WERI-Rb-1 (cell line): ENCODE results near the gene WWP2.

Experiments used
- DNase-seq: peaks from one replicate; pipeline ENCODE4 v3.0.0-alpha.2; 2020
- H3K27ac ChIP-seq: fragments of 250-450 bp; sonication (Bioruptor Pico); 2 replicates; pipeline ENCODE4 v1.5.1; 2020; ENCODE audit warnings: mild to moderate bottlenecking, moderate library complexity
- H3K27me3 ChIP-seq: fragments of 250-450 bp; sonication (Bioruptor Pico); 2 replicates; pipeline ENCODE4 v1.5.1; 2021; ENCODE audit warnings: mild to moderate bottlenecking, low read depth, moderate library complexity; ENCODE audit not compliant: insufficient read depth, severe bottlenecking
- H3K36me3 ChIP-seq: fragments of 250-450 bp; sonication (Bioruptor Pico); 2 replicates; pipeline ENCODE4 v1.5.1; 2020; ENCODE audit warnings: mild to moderate bottlenecking, moderate library complexity
- H3K4me3 ChIP-seq: 2 replicates; pipeline ENCODE4 v1.5.1; 2011; ENCODE audit warnings: low read depth, mild to moderate bottlenecking, control low read depth, low read length
- H3K9me3 ChIP-seq: fragments of 250-450 bp; sonication (Bioruptor Pico); 2 replicates; pipeline ENCODE4 v1.5.1; 2021; ENCODE audit warnings: mild to moderate bottlenecking, moderate library complexity; ENCODE audit not compliant: severe bottlenecking
- TF ChIP-seq, protein P1 (sequence below): IDR thresholded peaks from 2 replicates; pipeline ENCODE4 v1.5.1; 2011; ENCODE audit warnings: low read depth, mild to moderate bottlenecking, control low read depth, inconsistent platforms, low read length

Gene WWP2

GRCh38 chr16:69763599-69763942, 1.4 kb downstream of the WWP2 start:
- Histone ChIP-seq H3K4me3 (no peak overlapping the region), H3K27me3 (no peaks in the 10 kb centered on the region), H3K36me3 (no peaks in the 10 kb centered on the region), H3K9me3 (no peaks in the 10 kb centered on the region), H3K27ac (no peak overlapping the region)
- TF ChIP-seq, protein P1, sequence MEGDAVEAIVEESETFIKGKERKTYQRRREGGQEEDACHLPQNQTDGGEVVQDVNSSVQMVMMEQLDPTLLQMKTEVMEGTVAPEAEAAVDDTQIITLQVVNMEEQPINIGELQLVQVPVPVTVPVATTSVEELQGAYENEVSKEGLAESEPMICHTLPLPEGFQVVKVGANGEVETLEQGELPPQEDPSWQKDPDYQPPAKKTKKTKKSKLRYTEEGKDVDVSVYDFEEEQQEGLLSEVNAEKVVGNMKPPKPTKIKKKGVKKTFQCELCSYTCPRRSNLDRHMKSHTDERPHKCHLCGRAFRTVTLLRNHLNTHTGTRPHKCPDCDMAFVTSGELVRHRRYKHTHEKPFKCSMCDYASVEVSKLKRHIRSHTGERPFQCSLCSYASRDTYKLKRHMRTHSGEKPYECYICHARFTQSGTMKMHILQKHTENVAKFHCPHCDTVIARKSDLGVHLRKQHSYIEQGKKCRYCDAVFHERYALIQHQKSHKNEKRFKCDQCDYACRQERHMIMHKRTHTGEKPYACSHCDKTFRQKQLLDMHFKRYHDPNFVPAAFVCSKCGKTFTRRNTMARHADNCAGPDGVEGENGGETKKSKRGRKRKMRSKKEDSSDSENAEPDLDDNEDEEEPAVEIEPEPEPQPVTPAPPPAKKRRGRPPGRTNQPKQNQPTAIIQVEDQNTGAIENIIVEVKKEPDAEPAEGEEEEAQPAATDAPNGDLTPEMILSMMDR = no peak
- no peak for DNase-seq

- H3K27ac ChIP-seq = no peak overlapping the region
- DNase-seq = no peak
- H3K36me3 ChIP-seq = no peaks in the 10 kb centered on the region
- H3K4me3 ChIP-seq = no peak overlapping the region
- no peaks in the 10 kb centered on the region for H3K27me3 ChIP-seq
- TF ChIP-seq, protein P1 = no peak
- H3K9me3 ChIP-seq = no peaks in the 10 kb centered on the region
These were observed 5.5 kb downstream of the WWP2 start for GRCh38 chr16:69767459-69768229.

- no peaks in the 10 kb centered on the region for H3K27me3 ChIP-seq
These were observed 6.5 kb downstream of the WWP2 start for GRCh38 chr16:69768666-69769065.

GRCh38 chr16:69769404-69769803, 7.3 kb downstream of the WWP2 start:
- TF ChIP-seq, protein P1 = no peak
- Histone ChIP-seq H3K27ac (no peak overlapping the region), H3K27me3 (no peaks in the 10 kb centered on the region), H3K9me3 (no peaks in the 10 kb centered on the region), H3K4me3 (no peak overlapping the region), H3K36me3 (no peaks in the 10 kb centered on the region)
- DNase-seq = no peak

More at GRCh38 chr16:69768666-69769065, 6.5 kb downstream of the WWP2 start:
- no peak overlapping the region for H3K27ac ChIP-seq
- no peak for DNase-seq
- no peaks in the 10 kb centered on the region for H3K9me3 ChIP-seq
- no peaks in the 10 kb centered on the region for H3K36me3 ChIP-seq
- no peak overlapping the region for H3K4me3 ChIP-seq
- TF ChIP-seq, protein P1 = no peak

DNA sequence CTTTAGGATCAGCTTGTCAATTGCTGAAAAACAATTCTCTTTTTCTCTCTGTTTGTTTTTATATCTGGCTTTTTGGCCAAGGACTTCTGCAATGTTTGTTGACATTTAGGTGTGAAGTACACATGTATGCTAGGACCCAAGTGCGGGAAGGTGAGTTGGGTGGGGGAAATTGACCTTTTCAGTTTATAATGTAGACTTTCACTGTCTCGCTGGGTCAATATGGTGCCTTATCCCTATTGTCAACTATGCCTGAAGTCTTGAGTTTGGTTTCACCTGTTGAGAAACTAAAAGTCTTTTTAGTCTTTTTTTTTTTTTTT, 9.5 kb downstream of the WWP2 start:
- no peaks in the 10 kb centered on the region for H3K9me3 ChIP-seq
- no peak for DNase-seq
- H3K27ac ChIP-seq = no peak overlapping the region
- no peaks in the 10 kb centered on the region for H3K27me3 ChIP-seq
- no peaks in the 10 kb centered on the region for H3K36me3 ChIP-seq
- H3K4me3 ChIP-seq = no peak overlapping the region
- TF ChIP-seq, protein P1 = no peak
